ENCODE data around the gene DCAF11.

DCAF11 gene

GRCh38 chr14:24113379-24113800, 1.2 kb upstream of the DCAF11 start:
- no peak for TF ChIP-seq CTCF (IDR thresholded peaks at IDR 0.05)

- TF ChIP-seq CTCF (IDR thresholded peaks at IDR 0.05), result no peak
Measured at GRCh38 chr14:24113801-24114531, 611 bp upstream of the DCAF11 start.

GRCh38 chr14:24115422-24116127, 998 bp downstream of the DCAF11 start:
- no peak for TF ChIP-seq CTCF (IDR thresholded peaks at IDR 0.05)

- no peak for TF ChIP-seq CTCF (IDR thresholded peaks at IDR 0.05)
Measured at GRCh38 chr14:24116128-24116814, 1.7 kb downstream of the DCAF11 start.

GRCh38 chr14:24117179-24117578, 2.6 kb downstream of the DCAF11 start:
- TF ChIP-seq CTCF (IDR thresholded peaks at IDR 0.05), result no peak

- TF ChIP-seq CTCF (IDR thresholded peaks at IDR 0.05), result no peak
Measured at GRCh38 chr14:24119691-24120090, 5.1 kb downstream of the DCAF11 start.

- TF ChIP-seq CTCF (IDR thresholded peaks at IDR 0.05), result no peak
Measured at GRCh38 chr14:24121210-24121609, 6.6 kb downstream of the DCAF11 start.
